NCI-H2081 treated with DMSO at 0.1 percent for 48 hours (cell line): ENCODE measurements around the gene MCHR2.
"Not testable (repeated sequence)": the region's sequence is repeated elsewhere in the genome, so short reads cannot be mapped to it uniquely, and the experiment has no call there.

Experiments
- DNase-seq: peaks from one replicate; lab custom pipeline; 2025; lab: John Stamatoyannopoulos, UW

The MCHR2 gene

GRCh38 chr6:99993533-99994251 is at the start of gene MCHR2:
MCHR2 (minus strand) TSS chr6:99994223; CDS start chr6:99956147, 38,076 bp downstream.
- no peak for DNase-seq

GRCh38 chr6:100038546-100038945 is 44.5 kb upstream of the MCHR2 start:
- DNase-seq = not testable (repeated sequence)

GRCh38 chr6:100035873-100036653 is 42.0 kb upstream of the MCHR2 start:
- DNase-seq = no peak

GRCh38 chr6:100023798-100024197 is 29.8 kb upstream of the MCHR2 start:
- no peak for DNase-seq

GRCh38 chr6:100022847-100023246 is 28.8 kb upstream of the MCHR2 start:
- no peak for DNase-seq

- no peak for DNase-seq
Observed at GRCh38 chr6:100008857-100009256, 14.8 kb upstream of the MCHR2 start.

GRCh38 chr6:100001915-100002388 is 7.9 kb upstream of the MCHR2 start:
- DNase-seq = no peak

GRCh38 chr6:99997141-99997540 is 3.1 kb upstream of the MCHR2 start:
- no peak for DNase-seq

- DNase-seq = no peak
Observed at GRCh38 chr6:99995916-99996315, 1.9 kb upstream of the MCHR2 start.

- no peak for DNase-seq
Observed at GRCh38 chr6:99993146-99993532, 884 bp downstream of the MCHR2 start.

- no peak for DNase-seq
Observed at GRCh38 chr6:99991955-99992354, 2.1 kb downstream of the MCHR2 start.

- DNase-seq = no peak
Observed at GRCh38 chr6:99980741-99981140, 13.3 kb downstream of the MCHR2 start.

- DNase-seq = no peak
Observed at GRCh38 chr6:99979953-99980352, 14.1 kb downstream of the MCHR2 start.

- no peak for DNase-seq
Observed at GRCh38 chr6:99967052-99967451, 27.0 kb downstream of the MCHR2 start.

GRCh38 chr6:99960027-99960426 is 34.0 kb downstream of the MCHR2 start:
- DNase-seq = no peak

GRCh38 chr6:99951016-99951805 is 42.8 kb downstream of the MCHR2 start:
- no peak for DNase-seq

- no peak for DNase-seq
Observed at GRCh38 chr6:99946005-99946404, 48.0 kb downstream of the MCHR2 start.

- no peak for DNase-seq
Observed at GRCh38 chr6:99943846-99944245, 50.2 kb downstream of the MCHR2 start.

- DNase-seq = no peak
Observed at GRCh38 chr6:99940582-99940981, 53.4 kb downstream of the MCHR2 start.

- no peak for DNase-seq
Observed at GRCh38 chr6:99933129-99933528, 60.9 kb downstream of the MCHR2 start.

GRCh38 chr6:99912657-99913056 is 81.4 kb downstream of the MCHR2 start:
- DNase-seq = no peak
